ENCODE results near the gene TFIP11. TPM values are rescaled to one million over a fixed set of nuclear protein-coding genes. Genes with fewer than 3 reads are reported as not detected.
"Not testable (repeated sequence)": the region's sequence is repeated elsewhere in the genome, so short reads cannot be mapped to it uniquely, and the experiment has no call there.

The TFIP11 gene
- polyA plus RNA-seq, 5 donors = 32.0 to 38.3 (median 34.6) TPM

DNA sequence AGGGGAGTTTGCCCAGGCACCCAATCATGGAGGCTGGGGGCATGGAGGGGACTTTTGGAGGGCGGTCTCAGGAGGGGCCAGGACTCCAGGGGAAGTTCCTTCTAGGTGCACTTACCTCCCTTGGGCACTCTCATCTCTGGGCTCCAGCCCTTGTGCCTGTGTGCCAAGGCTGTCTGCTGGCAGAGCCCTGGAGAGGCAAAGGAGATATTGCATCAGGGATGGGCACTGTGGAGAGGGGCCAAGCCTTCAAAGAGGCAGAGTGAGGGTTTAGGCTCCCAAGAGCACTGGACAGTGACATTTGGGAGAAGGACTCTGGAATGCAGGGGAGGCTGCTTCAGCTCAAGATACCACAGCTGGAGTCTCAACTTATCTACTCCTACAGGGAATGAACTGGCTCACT, 32.2 kb upstream of the TFIP11 start:
- DNase-seq = no peak

DNA sequence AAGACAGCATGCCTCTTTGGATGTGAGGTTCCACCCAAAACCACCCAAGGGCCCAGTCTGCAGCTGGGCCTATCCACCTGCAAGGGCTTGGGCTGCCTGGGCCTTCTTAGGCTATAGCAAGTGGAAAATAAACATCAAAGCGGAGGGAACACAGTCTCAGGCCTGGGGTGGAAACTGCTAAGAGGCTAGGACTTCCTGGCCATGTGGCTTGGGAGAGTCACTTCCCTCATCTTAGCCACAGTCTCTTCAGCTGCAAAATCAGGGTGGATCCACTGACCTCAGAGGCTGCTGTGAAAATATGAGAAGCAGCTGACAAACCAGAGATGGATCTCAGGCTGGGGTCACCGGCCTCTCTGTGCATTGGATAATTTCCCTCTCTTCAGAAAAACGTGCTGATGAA, 30.6 kb upstream of the TFIP11 start:
- DNase-seq = no peak

DNA sequence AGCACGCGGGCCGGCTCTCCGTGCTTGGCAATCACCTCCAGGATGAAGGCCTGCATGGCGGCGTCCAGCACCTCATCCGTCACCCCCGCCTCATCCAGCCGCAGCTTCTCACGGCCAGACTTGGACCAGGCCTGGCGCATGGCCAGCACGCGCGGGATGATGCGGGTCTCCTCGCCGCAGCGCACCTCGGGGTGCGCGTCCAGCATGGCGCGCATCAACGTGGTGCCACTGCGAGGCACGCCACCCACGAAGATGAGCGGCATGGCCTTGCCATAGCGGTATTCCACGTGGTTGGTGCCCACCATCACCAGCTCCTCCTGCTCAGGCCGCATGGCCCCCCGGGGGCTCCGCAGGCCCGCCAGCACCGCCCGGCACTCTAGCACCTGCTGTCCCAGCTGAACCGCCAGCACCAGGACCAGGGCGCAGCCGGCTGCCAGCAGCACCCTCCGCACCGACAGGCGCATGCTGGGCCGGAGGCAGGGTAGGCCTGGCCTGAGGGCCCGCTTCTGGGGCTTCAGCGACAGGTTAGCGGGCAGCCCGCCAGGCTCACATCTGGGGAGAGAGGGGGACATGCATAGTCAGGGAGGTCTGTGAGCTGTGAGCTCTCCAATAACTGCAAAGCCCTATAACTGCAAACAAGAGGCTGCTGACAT, 29.0 kb upstream of the TFIP11 start:
- no peak for DNase-seq

DNA sequence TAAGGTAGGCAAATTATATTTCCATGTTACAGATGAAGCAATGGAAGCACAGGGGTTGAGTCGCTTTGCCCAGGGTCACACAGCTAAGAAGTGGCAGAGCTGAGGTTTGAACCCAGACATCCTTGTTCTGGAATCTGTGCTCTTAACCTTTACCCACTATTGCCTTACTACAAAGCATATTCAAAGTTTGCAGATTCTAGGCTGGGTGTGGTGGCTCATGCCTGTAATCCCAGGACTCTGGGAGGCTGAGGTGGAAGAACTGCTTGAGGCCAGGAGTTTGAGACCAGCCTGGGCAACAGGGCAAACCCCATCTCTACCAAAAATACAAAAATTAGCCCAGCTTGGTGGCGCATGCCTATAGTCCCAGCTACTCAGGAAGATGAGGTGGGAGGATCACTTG, 27.8 kb upstream of the TFIP11 start:
- DNase-seq = no peak

DNA sequence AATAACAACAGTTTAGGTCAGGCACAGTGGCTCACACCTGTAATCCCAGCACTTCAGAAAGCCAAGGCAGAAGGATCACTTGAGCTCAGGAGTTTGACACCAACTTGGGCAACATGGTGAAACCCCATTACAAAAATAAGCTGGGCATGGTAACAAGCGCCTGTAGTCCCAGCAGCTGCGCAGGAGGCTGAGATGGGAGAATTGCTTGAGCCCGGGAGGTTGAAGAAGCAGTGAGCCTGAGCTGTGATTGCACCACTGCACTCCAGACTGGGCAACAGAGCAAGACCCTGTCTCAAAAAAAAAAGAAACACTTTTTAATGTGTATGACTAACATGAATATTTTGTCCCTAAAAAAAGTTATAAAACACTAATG, 24.5 kb upstream of the TFIP11 start:
- DNase-seq = no peak

DNA sequence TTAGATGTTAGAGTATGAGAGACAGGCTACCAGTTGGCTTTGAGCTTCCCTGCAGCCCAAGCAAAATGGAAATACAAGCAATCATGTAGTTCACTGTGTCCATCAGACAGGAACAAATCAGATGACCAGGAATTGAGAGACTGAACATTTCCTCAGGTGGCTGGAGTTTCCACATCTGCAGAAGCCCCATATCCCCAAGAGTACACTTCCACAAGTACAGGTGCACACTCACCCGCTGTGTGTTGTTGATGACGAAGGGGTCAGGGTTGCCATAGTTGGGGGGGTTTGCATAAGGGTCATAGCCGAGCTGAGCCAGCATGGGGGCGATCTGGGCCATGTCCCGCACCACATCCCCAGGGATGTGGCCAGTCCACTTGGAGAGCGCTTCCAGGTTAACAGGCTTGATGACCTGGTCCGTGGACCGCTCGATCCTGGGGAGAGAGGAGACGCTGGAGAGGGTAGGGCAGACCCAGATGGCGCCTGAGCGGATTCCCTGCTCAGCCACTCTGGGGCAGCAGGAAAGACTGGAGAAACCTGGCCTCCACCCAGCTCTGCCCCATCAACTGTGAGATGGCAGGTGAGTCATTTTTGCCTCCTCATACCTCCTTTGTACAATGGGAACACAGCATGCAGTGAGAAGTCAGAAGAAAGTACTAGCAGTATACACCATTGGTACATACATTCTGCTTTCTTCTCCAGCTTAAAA, 23.9 kb upstream of the TFIP11 start:
- no peak for DNase-seq

DNA sequence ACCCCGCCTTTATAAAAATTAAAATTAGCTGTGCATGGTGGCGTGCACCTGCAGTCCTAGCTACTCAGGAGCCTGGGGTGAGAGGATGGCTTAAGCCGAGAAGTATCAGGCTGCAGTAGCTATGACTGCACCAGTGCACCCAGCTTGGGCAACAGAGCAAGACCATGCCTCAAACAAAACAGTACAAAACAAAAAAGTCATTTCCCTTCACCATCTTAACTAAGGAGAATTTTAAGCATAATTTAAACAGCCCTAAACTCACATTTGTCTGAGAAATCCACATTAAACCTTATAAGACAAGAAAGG, 23.3 kb upstream of the TFIP11 start:
- DNase-seq = no peak

DNA sequence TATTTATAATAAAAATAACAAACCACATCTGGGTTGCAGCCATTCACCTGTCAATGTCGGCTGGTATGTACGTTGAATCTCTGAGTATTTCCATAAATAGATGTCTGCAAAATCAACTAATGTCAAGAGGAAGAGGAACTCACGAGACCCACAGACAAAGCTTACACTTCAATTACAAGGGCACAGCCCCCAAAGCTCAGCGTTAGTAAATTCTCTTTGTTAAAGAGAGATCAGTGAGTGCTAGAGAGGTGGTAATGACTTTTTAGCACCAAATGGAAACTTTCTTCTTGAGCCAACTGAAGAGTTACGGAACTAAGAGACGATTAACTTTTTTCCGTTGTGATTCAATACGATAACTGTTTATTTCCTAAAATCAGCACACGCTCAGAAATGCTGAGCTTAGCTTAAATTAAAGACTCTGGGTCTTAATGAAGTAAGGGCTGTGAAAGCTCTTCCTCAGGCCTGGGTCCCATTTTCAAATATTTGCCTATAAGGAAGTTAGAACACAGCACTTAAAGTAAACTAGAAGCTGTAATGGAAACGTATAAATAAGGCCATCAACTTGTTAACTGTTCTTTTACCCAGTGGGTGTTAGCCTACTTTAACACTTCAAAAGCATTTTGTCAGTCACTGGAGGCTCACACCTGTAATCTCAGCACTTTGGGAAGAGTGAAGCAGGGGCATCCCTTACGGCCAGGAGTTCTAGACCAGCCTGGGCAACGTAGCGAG, 22.8 kb upstream of the TFIP11 start:
- DNase-seq = no peak

DNA sequence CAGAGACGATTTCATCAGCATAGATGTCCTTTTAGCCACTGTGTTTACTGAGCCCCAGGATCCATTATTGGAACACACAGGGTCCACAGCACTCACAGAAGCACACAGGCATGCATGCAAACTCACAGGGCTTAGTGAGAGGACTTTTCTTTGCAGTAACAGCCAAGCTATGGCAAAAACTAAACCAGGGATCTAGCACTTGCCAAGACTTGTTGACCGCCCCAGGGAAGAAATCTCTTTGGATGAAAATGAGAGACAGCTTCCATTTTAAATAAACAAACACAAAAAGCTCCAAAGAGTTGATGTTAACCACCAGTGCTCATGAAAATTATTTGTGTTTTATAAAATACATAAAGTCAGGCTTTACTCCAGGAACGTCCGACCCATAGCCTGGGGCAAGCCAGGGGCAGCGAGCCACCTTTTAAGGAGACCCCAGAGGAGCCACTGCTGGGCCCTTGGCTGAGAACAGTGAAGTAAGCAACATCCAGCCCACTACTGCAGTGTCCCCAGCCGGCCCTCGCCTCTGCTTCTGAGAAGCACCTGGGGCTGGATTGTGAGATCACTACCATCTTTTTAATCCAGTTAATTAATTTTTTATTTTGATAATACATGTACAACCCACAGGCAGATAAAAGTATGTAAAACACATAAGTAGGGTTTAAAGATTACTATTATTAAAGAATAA, 22.0 kb upstream of the TFIP11 start:
- no peak for DNase-seq

DNA sequence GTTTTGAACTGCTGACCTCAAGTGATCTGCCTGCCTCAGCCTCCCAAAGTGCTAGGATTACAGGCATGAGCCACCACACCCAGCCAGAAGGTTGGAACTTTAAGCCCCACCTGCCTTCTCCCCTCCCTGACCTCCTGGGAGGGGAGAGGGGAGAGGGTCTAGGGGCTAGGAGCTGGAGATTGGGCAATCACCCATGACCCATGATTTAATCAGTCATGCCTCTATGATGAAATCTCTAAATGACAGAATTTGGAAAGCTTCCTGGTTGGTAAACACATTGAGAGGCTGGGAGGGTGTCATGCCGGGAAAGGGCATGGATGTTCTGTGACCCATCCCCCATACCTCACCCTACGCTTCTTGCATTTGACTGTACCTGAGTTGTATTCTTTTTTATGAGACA, 17.1 kb upstream of the TFIP11 start:
- no peak for DNase-seq

DNA sequence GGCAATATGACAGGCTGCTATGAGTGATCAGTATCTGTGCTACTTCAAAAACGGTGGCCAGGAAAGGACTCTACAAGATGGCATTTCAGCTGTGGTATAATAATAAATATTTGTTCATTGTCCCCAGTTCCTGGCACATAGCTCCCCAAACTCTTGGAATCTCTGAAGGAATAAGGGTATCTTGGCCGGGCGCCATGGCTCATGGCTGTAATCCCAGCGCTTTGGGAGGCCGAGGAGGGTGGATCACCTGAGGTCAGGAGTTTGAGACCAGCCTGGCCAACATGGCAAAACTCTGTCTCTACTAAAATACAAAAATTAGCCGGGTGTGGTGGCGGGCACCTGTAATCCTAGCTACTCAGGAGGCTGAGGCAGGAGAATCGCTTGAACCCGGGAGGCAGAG, 16.2 kb upstream of the TFIP11 start:
- DNase-seq = not testable (repeated sequence)

DNA sequence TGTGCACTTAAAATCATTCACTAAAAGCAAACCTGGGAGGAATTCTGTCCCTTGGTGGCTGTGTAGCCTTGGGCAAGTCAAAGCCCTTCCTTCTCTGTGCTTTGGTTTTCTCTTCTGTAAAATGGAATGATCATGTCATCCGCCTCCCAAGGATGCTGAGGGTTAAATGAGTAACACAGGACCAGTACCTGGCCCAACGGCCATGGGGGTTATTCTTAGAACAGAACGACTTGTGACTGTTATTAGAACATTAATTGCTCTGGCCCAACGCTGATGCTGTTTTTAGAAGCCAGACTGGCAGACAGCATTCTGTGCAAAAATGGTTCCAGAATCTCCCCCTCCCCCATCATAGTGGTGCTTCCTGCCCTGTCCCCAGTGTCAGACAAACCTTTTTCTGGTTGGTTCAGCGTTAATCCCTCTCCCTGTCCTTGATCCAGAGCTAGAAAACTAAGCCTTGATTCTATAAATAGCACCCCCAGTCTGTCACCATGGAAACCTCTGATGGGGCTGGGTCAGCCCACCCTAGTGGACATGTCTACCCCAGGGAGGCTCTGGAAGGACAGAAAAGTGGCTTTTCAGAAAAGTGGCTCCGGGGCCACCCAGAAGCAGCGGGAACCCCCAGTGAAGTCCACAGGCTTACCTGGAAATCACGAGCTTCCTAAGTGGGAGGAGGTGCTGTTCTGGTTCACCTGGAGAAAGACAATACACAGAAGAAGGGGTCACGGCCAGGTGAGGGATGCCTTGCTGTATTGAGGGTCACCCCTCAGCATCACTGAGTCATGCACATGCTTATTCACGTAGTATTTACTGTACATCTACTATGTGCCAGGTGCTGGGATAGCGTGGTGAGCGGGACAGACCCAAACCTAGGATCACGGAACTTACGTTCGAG, 15.5 kb upstream of the TFIP11 start:
- no peak for DNase-seq

DNA sequence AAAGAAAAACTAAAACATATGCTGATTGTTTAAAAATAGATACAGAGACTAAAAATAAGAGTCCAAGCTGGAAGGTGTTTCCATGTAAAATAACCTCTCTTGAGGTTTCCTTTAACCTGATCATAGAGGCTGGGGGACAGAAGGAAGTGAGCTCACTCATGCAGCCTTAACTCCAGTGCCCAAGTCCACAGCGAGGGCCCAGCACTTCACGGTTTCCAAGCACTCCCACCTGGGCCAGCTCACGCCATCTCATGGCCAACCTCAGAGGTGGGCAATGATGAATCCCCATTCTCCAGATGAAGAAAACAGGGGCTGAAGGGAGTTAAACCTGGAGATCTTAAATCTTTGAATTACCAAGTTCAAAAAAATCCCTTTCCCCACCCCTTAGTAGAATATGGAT, 14.9 kb upstream of the TFIP11 start:
- no peak for DNase-seq

DNA sequence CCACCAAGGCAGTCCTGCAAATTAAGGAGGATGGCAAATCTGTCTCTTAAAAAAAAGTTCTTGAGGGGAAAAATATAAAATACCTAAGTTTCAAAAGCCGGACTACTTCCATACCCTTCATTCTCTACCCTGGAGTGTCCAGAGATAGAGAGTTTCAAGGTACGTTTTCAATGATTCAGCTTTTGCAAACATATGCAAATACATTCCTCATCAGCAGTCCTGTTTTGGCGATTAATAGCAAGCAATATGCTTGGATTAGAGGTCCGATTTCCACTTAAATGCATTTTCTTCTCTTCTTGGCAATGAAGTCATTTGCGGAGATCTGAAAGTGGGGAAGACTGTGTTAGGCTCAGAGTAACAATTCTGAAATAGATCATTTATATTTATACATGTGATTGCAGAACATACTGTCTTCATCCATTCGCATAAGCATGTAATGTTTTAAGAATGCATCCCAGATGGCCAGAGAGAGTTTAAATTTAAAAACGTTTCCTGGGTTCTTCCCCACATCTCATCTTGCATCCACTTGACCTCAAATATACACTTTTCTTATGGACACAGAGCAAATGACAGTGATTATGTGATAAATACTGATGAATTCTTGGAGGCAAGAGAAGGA, 13.8 kb upstream of the TFIP11 start:
- no peak for DNase-seq

DNA sequence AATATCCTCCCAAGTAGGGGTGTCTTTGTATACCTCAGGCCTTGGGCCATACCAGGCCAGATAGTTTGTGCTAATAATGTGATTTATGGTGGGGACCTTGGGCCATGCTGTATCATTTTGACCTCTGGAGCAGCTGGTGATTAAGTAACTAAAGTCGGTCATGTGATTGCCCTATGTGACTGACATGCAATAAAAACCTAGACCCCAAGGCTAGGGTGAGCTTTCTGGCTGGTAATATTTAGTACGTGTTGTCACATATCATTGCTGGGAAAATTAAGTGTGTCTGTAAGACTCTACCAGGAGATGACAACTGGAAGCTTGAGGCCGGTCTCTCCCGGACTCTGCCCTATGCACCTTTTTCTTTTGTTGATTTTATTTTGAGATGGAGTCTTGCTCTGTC, 12.6 kb upstream of the TFIP11 start:
- DNase-seq = no peak

DNA sequence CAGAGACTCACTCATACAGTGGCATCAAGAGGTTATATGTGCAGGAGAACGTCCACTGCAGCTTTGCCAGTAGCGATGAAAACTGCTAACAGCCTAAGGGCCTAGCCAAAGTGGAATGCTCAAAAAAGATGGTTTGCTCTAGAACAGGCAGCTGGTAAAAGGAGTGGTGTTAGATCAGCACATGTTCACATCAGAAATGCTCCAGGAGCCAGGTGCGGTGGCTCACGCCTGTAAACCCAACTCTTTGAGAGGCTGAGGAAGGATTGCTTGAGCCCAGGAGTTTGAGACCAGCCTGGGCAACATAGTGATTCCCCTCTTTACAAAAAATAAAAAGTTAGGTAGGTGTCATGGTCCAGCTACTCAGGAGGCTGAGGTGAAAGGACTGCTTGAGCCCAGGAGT, 10.3 kb upstream of the TFIP11 start:
- no peak for DNase-seq

DNA sequence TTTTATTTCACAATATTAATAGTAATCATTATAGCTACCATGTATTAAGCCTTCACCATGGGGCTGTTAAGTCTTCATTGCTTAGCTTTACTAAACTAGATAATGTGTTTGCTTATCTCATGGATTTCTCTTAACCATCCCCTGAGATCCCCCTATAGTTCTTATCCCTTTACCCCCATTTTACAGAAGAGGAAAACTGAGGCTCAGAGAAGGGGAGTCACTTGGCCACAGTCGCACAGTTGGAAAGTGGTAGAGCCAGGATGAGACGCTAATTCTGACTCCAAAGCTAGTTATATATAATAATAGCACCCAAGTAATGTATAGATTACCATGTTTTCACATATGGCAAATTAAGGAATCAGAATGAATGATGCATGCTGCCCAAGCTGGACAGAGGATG, 9.7 kb upstream of the TFIP11 start:
- DNase-seq = no peak

DNA sequence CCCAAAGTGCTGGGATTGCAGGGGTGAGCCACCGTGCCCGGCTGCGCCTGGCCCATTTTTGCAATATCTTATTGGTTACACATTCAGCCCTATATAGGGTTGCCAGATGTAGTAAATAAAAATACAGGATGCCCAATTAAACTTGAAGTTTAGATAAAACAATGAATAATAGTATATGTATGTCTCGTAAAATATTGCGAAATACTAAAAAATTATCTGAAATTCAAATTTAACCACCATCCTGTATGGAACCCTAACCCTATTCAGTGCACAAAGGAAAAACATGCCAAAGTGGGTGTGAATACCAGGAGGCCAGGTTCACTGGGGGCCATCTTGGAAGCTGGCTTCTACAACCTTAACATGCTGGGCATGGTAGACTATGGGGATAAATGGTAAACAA, 5.2 kb upstream of the TFIP11 start:
- DNase-seq = no peak

DNA sequence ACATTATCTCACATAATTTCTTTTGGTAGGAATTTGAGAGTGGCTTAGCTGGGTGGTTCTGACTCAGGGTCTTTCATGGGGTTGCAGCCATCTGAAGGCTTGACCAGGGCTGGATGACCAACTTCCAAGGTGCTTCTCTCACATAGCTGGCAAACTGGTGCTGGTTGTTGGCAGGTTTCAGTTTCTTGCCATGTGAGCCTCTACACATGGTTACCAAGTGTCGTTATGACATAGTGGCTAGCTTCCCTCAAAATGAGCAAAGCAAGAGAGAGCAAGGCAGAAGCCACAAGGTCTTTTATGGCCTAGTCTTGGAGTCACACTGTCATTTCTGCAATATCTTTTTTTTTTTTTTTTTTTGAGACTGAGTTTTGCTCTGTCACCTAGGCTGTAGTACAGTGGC, 4.2 kb upstream of the TFIP11 start:
- DNase-seq = no peak

DNA sequence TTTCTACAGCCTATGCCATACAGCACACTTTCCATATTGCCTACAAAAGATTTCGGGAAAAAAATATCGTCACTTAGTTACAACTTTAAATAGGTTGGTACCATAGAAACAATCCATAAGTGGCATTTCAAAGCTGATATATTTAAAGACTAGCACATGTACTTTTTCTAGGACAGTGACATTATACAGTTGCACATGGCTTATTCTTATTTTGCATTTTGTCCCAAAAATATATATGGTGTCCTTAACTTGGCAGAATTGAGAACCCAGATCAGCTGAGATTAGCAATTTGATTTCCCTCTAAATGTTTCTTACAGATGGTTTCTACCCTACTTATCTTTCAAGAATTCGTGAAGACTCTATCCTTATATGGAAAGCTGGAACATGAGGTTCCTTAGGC, 3.7 kb upstream of the TFIP11 start:
- DNase-seq = no peak

DNA sequence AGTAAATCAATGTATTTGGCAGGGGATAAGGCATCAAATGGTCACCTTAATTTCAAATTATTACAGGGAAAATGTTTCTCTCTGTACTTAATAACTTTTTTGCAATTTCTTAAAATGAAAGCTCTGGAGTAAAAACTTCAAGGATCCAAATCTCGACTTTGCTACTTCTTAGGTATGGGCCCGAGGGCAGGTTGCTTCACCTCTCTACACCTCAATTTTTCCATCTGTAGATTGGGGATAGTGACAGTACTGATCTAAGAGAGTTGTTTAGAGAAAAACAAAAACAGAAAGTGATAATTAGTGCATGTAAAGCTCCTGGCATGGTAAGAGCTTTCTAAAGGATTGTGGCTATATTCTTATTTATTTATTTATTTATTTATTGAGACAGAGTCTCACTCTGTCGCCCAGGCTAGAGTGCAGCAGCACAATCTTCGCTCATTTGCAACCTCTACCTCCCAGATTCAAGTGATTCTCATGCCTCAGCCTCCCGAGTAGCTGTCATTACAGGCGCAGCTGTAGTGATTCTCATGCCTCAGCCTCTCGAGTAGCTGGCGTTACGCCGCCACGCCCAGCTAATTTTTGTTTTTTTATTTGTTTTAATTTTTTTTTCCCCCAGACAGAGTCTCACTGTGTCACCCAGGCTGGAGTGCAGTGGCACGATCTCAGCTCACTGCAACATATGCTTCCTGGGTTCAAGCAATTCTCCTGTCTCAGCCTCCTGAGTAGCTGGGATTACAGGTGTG, 2.3 kb upstream of the TFIP11 start:
- DNase-seq = no peak
